Ishikawa (cell line): ENCODE data around the gene CYP8B1.

ENCODE experiments used
- CEBPB ChIP-seq: IDR thresholded peaks from 2 replicates; pipeline ENCODE4 v1.6.1; 2012
- CREB1 ChIP-seq: IDR thresholded peaks from 2 replicates; pipeline ENCODE4 v1.6.1; 2012; ENCODE audit warnings: low read depth
- EGR1 ChIP-seq: IDR thresholded peaks from 2 replicates; pipeline ENCODE4 v1.6.1; 2012
- EP300 ChIP-seq: IDR thresholded peaks from 2 replicates; pipeline ENCODE4 v1.6.1; 2012; ENCODE audit warnings: borderline replicate concordance
- FOXM1 ChIP-seq: IDR thresholded peaks from 2 replicates; pipeline ENCODE4 v1.6.1; 2012; ENCODE audit warnings: low read depth, borderline replicate concordance
- MAX ChIP-seq: IDR thresholded peaks from 2 replicates; pipeline ENCODE4 v1.6.1; 2012
- NFIC ChIP-seq: IDR thresholded peaks from 2 replicates; pipeline ENCODE4 v1.6.1; 2012
- RAD21 ChIP-seq: IDR thresholded peaks from 2 replicates; pipeline ENCODE4 v1.6.1; 2012; ENCODE audit warnings: low read depth
- REST ChIP-seq: IDR thresholded peaks from 2 replicates; pipeline ENCODE4 v1.6.1; 2012; ENCODE audit warnings: low read depth, mild to moderate bottlenecking
- TAF1 ChIP-seq: IDR thresholded peaks from 2 replicates; pipeline ENCODE4 v1.6.1; 2012; ENCODE audit warnings: low read depth, mild to moderate bottlenecking
- TCF12 ChIP-seq: IDR thresholded peaks from 2 replicates; pipeline ENCODE4 v1.6.1; 2012; ENCODE audit warnings: low read depth
- TEAD4 ChIP-seq: IDR thresholded peaks from 2 replicates; pipeline ENCODE4 v1.6.1; 2012
- YY1 ChIP-seq: IDR thresholded peaks from 2 replicates; pipeline ENCODE4 v1.6.1; 2012; ENCODE audit warnings: low read depth
- ZBTB7A ChIP-seq: IDR thresholded peaks from 2 replicates; pipeline ENCODE4 v1.6.1; 2012; ENCODE audit warnings: low read depth
- TF ChIP-seq, protein P1 (sequence below): IDR thresholded peaks from 2 replicates; pipeline ENCODE4 v1.6.1; 2012

CYP8B1 gene

DNA sequence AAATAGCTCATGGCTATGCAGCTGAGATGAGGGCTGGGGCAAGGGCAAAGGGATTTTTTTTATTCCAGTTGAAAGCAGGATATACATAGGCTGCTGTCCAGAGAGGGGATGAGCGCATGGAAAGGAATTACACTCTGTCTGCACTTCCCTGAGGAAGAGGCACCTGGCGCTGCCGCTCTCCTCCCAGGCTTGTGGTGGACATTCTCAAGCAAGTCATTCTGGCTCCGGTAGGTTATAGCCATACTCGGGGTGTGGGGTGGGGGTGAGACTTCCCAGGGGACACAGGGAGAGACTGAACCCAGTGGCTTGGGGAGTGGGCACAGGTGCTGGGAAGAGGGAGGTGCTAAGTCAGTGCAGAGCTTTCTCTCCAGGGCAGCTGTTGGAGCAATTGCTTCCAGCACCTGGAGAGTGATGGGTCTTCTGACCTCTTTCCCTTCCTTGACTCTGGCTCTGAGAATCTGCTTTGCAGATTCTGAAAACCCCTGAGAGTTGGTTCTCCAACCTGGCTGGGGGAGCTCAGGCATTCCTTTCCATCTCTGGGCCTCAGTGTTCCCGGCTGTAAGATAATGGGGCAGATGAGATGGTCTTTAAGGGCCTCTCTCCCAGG, 24.3 kb downstream of the CYP8B1 start:
- no peak for TF ChIP-seq TEAD4
- TF ChIP-seq FOXM1 = no peak
- no peak for TF ChIP-seq NFIC
- no peak for TF ChIP-seq CEBPB
- no peak for TF ChIP-seq ZBTB7A
- no peak for TF ChIP-seq TCF12
- TF ChIP-seq EP300 = no peak
- TF ChIP-seq, protein P1, sequence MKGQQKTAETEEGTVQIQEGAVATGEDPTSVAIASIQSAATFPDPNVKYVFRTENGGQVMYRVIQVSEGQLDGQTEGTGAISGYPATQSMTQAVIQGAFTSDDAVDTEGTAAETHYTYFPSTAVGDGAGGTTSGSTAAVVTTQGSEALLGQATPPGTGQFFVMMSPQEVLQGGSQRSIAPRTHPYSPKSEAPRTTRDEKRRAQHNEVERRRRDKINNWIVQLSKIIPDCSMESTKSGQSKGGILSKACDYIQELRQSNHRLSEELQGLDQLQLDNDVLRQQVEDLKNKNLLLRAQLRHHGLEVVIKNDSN = no peak
- no peak for TF ChIP-seq REST
- TF ChIP-seq MAX = no peak
- TF ChIP-seq CREB1 = no peak
- no peak for TF ChIP-seq YY1
- TF ChIP-seq EGR1 = no peak
- TF ChIP-seq RAD21 = no peak
- no peak for TF ChIP-seq TAF1

GRCh38 chr3:42850263-42850662, 25.4 kb downstream of the CYP8B1 start:
- TF ChIP-seq ZBTB7A (no peak), TCF12 (no peak), FOXM1 (no peak), REST (no peak), EGR1 (no peak), CEBPB (no peak), TEAD4 (no peak), MAX (no peak), YY1 (no peak), CREB1 (no peak)

- TF ChIP-seq NFIC (no peak), EGR1 (no peak), ZBTB7A (no peak)
Observed at GRCh38 chr3:42849017-42849416, 26.7 kb downstream of the CYP8B1 start.

DNA sequence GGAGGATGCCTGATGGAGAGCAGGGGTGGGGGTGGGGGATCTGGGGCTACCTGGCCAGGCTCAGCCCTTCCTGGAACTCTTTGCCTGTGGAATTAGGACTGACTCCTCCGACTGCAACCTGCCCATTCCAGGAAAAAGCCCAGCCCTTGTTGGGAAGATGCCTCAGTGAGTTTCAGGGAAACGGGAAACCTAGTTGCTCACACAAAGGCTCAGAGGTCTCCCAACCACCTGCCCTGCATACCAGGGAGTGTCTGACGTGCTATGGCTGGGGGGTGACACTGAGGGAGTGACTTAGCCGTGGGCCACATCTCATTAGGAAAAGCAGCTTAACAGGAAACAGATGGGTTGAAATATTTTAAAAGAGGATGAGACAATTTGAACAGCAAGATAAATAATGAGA, 27.9 kb downstream of the CYP8B1 start:
- TF ChIP-seq, protein P1 = no peak
- TF ChIP-seq TAF1 (no peak), MAX (no peak), EGR1 (no peak), RAD21 (no peak), NFIC (no peak), TCF12 (no peak), CEBPB (no peak)

GRCh38 chr3:42846685-42847522, 28.8 kb downstream of the CYP8B1 start:
- TF ChIP-seq CREB1 (no peak), NFIC (no peak), FOXM1 (no peak), ZBTB7A (no peak), TCF12 (no peak), REST (no peak), YY1 (no peak), MAX (no peak)
